ENCODE measurements around the gene COX4I2.

GRCh38 chr20:31615416-31615815 is 22.3 kb upstream of the COX4I2 start:
- TF ChIP-seq, protein P1, sequence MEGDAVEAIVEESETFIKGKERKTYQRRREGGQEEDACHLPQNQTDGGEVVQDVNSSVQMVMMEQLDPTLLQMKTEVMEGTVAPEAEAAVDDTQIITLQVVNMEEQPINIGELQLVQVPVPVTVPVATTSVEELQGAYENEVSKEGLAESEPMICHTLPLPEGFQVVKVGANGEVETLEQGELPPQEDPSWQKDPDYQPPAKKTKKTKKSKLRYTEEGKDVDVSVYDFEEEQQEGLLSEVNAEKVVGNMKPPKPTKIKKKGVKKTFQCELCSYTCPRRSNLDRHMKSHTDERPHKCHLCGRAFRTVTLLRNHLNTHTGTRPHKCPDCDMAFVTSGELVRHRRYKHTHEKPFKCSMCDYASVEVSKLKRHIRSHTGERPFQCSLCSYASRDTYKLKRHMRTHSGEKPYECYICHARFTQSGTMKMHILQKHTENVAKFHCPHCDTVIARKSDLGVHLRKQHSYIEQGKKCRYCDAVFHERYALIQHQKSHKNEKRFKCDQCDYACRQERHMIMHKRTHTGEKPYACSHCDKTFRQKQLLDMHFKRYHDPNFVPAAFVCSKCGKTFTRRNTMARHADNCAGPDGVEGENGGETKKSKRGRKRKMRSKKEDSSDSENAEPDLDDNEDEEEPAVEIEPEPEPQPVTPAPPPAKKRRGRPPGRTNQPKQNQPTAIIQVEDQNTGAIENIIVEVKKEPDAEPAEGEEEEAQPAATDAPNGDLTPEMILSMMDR (IDR thresholded peaks at IDR 0.05), result no peak
- TF ChIP-seq POLR2AphosphoS5 (IDR thresholded peaks at IDR 0.05) (no peak), EP300 (IDR thresholded peaks at IDR 0.05) (no peak), POLR2A (IDR thresholded peaks at IDR 0.05; ENCODE audit: low read depth) (no peak)

Data from esophagus muscularis mucosa (tissue), 4 donors.